LNCAP (cell line): Measurements from ENCODE around the gene CEP41.

Experiments
- TF ChIP-seq, protein P1 (sequence below): fragments of 450-650 bp; IDR thresholded peaks from 2 replicates; pipeline ENCODE4 v1.5.1; 2017; ENCODE audit warnings: mild to moderate bottlenecking

The CEP41 gene

DNA sequence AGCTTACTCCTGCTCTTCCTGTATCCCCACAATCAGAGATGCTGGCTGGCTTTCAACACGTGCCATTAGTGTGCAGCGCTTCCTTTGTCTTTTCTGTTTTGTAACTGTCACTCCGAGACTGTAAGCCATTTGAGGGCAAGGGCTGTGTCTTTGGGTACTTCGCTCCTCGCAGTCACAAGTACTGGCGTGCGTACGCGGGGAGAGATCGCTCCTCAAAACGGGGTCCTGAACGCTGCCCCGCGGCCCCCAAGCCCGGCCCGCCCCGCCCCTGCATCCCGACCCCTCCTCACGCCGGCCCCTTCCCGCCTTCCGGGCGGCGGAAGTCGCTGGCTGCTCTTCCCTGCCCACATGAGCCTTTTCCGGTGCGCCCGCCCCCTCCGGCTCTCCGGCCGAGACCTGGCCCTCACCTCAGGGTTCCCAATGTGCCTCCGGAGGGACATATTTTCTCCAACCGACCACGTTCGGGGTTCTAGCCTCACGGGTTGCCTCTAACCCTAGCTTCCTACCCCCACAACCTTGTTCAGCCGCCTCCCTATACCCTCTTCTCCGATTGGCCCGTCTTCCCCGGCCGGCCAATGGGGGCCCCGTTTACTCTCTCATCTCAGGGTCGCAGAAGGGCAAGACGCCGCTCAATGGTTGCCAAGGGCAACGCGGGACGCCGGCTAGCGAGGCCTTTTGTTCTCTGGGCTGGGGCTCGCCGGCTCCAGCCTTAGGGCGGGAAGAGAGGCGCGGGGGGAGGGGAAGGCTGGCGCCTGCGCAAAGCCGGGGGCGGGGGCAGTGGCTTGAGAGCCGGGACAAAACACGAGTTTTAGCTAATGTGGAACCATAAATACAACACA is at the start of gene CEP41:
CEP41 (minus strand) TSS at position 490 of the 839 bp plus-strand sequence; CDS start at position 440, 50 bp downstream.
- TF ChIP-seq, protein P1, sequence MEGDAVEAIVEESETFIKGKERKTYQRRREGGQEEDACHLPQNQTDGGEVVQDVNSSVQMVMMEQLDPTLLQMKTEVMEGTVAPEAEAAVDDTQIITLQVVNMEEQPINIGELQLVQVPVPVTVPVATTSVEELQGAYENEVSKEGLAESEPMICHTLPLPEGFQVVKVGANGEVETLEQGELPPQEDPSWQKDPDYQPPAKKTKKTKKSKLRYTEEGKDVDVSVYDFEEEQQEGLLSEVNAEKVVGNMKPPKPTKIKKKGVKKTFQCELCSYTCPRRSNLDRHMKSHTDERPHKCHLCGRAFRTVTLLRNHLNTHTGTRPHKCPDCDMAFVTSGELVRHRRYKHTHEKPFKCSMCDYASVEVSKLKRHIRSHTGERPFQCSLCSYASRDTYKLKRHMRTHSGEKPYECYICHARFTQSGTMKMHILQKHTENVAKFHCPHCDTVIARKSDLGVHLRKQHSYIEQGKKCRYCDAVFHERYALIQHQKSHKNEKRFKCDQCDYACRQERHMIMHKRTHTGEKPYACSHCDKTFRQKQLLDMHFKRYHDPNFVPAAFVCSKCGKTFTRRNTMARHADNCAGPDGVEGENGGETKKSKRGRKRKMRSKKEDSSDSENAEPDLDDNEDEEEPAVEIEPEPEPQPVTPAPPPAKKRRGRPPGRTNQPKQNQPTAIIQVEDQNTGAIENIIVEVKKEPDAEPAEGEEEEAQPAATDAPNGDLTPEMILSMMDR, result no peak

- TF ChIP-seq, protein P1, result no peak
These were observed 49.5 kb upstream of the CEP41 start for GRCh38 chr7:130490311-130490791.

DNA sequence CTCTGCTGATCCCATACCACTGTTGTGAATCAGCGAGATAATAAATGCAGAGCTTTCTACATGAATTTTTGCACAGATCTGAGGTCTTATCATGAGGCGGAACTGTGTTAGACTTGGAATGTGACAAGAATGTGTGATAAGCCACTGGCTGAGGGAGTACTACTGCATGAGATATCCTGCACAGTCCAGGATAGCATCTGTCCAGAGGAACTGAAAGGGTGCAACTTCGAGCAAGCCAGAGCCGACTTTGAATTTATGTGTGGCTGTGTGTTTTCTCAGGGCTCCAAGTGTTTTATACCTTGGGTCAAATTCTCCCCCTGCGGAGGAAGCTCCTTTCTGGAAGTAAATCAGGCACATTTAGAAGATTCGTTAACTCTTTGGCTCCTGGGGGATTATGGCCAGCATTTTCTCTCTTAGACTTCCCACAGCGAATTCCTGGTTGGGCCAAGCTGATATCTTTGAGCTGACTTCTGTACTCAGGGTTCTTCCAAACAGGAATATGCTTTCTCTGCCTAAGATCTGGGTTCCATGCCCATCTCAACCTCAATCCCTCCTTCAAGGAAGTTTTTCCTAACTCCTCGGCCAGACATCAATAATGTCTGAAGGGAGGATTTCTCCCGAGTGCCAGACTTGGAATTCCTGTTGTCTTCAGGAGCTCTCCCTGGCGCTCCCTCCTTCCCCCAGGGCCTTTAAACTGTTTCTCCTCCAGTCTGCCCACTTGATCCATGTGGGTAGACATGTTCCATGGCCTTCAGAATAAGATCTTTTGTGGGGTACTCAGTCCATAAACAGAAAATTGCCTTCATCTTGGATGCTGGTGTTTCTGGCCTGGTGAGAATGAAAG is 48.5 kb upstream of the CEP41 start:
- TF ChIP-seq, protein P1, result no peak

- TF ChIP-seq, protein P1, result no peak
These were observed 47.8 kb upstream of the CEP41 start for GRCh38 chr7:130488392-130489139.

DNA sequence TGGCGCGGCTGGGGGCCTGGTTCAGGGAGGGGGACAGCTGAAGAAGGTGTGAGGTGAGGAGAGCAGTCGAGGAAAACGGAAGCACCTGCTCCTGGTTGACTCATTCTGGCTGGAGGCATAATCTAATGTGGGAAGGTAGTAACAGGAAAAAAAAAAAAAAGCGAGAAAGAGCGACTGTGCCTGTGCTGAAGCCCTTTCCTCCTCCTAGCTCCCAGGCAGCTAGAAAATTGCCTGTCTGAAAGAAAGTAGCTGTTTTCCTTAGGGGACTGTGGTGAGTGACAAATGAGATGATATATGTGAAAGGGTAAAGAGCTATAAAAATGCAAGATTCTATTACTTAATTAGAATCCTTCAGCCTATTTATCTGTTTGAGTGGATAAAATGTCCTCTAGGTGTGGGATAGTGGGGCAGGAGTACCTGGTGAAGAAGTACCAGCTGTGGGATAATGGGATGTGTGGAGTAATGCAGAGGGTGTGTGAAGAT is 46.2 kb upstream of the CEP41 start:
- TF ChIP-seq, protein P1, result no peak

GRCh38 chr7:130486114-130486953 is 45.5 kb upstream of the CEP41 start:
- TF ChIP-seq, protein P1, result peak; percentile 75
